ENCODE results near the gene PCNX2. TPM values are rescaled to one million over a fixed set of nuclear protein-coding genes. Genes with fewer than 3 reads are reported as not detected.

PCNX2 gene
- total and polyA plus RNA-seq, 3 donors from 2014 or later: 8.4 to 28.9 (median 27.6) TPM

DNA sequence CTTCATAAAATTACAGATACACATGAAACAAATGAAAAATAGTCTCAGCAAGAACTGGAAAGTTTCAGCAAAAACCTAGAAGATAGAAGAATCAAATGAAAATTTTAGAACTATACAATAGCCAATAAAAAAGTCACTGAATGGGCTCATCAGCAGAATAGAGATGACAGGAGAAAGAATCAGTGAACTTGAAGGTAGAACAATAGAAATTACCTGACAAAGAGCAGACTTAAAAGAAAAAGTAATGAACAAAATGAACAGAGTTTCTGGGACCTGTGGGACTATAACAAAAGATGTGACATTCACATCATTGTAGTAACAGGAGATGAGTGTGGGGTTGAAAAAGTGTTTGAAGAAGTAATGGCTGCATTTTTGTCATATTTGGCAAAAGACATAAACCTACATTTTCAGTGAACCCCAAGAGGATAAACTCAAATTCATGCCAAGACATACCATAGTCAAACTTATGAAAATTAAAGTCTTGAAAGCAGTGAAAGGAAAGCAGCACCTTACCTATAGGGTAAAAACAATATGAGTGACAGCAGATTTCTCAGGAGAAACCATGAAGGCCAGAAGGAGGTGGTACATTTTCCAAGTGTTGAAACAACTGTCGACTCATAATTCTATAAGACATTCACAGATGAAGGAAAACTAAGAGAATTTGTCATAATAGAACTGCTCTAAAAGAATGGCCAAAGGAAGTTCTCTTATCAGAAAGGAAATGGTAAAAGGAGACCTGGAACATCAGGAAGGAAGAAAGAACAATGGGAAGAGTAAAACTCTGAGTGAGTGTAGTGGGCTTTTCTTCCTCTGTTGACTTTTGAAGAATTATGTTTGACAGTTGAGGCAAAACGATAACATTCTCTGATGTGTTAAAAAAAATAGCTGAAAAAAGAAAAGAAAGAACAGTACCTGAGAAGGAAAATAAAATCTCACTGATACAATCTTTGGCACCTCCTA is 321.6 kb downstream of the PCNX2 start:
- 81 to 88% methylated on average over 2 of the region's 2 CpGs for WGBS, 2 donors
- H3K9me3 ChIP-seq: no peaks in the 10 kb centered on the region
- no peak overlapping the region for H3K4me3 ChIP-seq
- H3K4me1 ChIP-seq: no peaks in the 10 kb centered on the region
- H3K27ac ChIP-seq: no peak overlapping the region
- no peaks in the 10 kb centered on the region for H3K27me3 ChIP-seq
- intact Hi-C loops (cut with DNase I; ENCODE audit: low total_unique reads): no loop called here
- H3K36me3 ChIP-seq (ENCODE audit: low read depth, missing control alignments): peaks cover 3% of the 10 kb centered on the region
- no peak for DNase-seq
- no peak for TF ChIP-seq CTCF (IDR thresholded peaks at IDR 0.05)
- TF ChIP-seq POLR2A (IDR thresholded peaks at IDR 0.05): no peak

DNA sequence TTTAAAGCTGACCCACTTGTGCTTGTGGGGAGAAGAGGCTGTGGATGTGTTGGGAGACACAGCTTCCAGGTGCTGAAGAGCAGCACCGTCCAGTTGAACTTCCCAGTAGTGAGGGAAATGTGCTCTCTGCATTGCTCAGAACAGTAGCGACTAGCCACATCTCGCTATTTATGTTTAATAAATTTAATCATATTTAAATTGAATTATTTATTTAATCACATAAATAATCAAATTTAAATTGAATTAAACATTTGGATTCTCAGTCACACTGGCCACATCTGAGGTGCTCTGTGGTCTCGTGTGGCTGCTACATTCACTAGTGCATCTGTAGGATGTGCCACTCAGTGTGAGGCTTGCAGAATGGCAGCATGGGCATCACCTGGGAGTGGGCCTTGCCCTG is 325.0 kb downstream of the PCNX2 start:
- H3K4me3 ChIP-seq: no peak overlapping the region
- TF ChIP-seq POLR2A (IDR thresholded peaks at IDR 0.05) (no peak), CTCF (IDR thresholded peaks at IDR 0.05) (no peak)
- WGBS, 2 donors: 86 to 98% methylated on average over 4 of the region's 4 CpGs
- H3K27me3 ChIP-seq: no peaks in the 10 kb centered on the region
- no peaks in the 10 kb centered on the region for H3K9me3 ChIP-seq
- intact Hi-C loops (cut with DNase I; ENCODE audit: low total_unique reads): no loop called here
- no peak overlapping the region for H3K27ac ChIP-seq
- DNase-seq: no peak
- H3K4me1 ChIP-seq: no peaks in the 10 kb centered on the region
- H3K36me3 ChIP-seq (ENCODE audit: low read depth, missing control alignments): peaks cover 3% of the 10 kb centered on the region

GRCh38 chr1:232969799-232970198 is 325.7 kb downstream of the PCNX2 start:
- intact Hi-C loops (cut with DNase I; ENCODE audit: low total_unique reads): no loop called here
- TF ChIP-seq POLR2A (IDR thresholded peaks at IDR 0.05) (no peak), CTCF (IDR thresholded peaks at IDR 0.05) (no peak)

GRCh38 chr1:232968965-232969364 is 326.6 kb downstream of the PCNX2 start:
- peaks cover 3% of the 10 kb centered on the region for H3K36me3 ChIP-seq (ENCODE audit: low read depth, missing control alignments)
- no peak overlapping the region for H3K4me3 ChIP-seq
- no peaks in the 10 kb centered on the region for H3K27me3 ChIP-seq
- no peaks in the 10 kb centered on the region for H3K9me3 ChIP-seq
- intact Hi-C loops (cut with DNase I; ENCODE audit: low total_unique reads): no loop called here
- TF ChIP-seq POLR2A (IDR thresholded peaks at IDR 0.05) (no peak), CTCF (IDR thresholded peaks at IDR 0.05) (no peak)
- H3K27ac ChIP-seq: no peak overlapping the region
- 48 to 74% methylated on average over 3 of the region's 3 CpGs for WGBS, 2 donors
- no peaks in the 10 kb centered on the region for H3K4me1 ChIP-seq
- DNase-seq: no peak

More at GRCh38 chr1:232969799-232970198, 325.7 kb downstream of the PCNX2 start:
- Histone ChIP-seq H3K36me3 (ENCODE audit: low read depth, missing control alignments) (peaks cover 3% of the 10 kb centered on the region), H3K9me3 (no peaks in the 10 kb centered on the region), H3K27ac (no peak overlapping the region), H3K4me1 (no peaks in the 10 kb centered on the region), H3K27me3 (no peaks in the 10 kb centered on the region), H3K4me3 (no peak overlapping the region)
- no peak for DNase-seq
- WGBS, 2 donors: 75 to 76% methylated on average over 5 of the region's 5 CpGs

All from testis (tissue), 3 donors.